A549 treated with RU486 at 1 μM for 4 hours (cell line): ENCODE data around the gene ZC3H12C. TPM values are rescaled to one million over a fixed set of nuclear protein-coding genes. Genes with fewer than 3 reads are reported as not detected.

Source experiments
- total RNA-seq: library from RNA; stranded (reverse); fragments of 200-300 nt; extraction: Qiagen RNA extraction; gene quantifications from 5 replicates; pipeline ENCODE4 v1.2.3, GENCODE V29; 2022; ENCODE audit warnings: low read depth

ZC3H12C gene
- 3.8 to 6.8 TPM (median 5.9 TPM) in 5 replicates for total RNA-seq

DNA sequence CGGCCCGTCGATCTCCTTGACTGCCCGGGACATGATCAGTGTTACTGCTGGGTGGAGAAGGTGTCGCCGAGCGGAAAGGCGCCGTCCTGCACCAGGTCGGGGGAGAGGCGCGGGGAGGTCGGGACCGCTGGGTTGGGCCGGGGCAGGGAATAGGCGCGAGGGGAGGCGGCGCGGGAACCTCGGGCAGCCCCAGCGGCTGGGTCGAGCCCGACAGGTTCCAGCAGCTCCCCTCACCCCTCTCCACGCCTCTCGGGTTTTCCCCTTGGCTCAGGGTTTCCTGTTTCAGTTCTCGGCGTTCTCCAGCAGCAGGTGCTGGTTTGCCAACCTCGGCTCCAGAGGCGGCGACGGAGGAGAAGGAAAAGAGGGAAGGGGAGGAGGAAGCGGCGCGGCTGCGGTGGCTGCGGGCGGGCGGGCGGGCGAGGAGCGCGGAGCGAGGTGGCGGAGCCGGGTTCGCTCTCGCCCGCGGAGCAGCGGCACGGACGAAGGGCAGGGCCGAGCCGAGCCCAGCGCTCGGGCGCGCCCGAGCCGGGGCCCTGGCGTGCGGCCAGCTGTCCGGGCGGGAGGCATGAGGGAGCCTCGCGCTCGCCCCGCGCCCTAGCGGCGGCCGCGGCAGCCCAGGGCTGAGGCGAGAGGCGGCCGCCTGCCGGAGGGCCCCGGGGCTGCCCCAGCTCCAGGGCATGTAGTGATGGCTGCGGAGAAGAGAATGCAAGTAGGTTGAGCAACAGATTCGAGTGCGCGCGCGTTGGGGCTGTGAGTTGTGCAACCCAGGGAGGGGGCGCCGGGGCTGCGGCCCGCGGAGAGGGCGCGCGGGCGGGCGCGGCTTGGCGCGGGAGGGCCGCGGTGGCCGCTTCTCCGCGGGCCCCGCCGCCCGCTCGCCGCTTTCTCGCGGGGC lies at the start of gene ZC3H12C:
Gene ZC3H12C, plus strand, starts transcription at position 878 of the 892 bp plus-strand sequence. CDS start 20 bp downstream, outside the sequence.

Other genes with a start within 250 kb of the ZC3H12C start
- gene RDX, start 203.2 kb downstream of the ZC3H12C start, total RNA-seq: 79.6 to 116 TPM (median 103 TPM) in 5 replicates